Nephron progenitor cell (in vitro differentiated cells): ENCODE data around the gene TBPL1.

ENCODE experiments used
- DNase-seq: peaks from one replicate; pipeline ENCODE4 v3.0.0; 2021
- H3K27ac Mint-ChIP-seq: 2 replicates; pipeline ENCODE4 v1.8.0; 2021; ENCODE audit warnings: mild to moderate bottlenecking, moderate library complexity, mixed read lengths
- H3K27me3 Mint-ChIP-seq: 2 replicates; pipeline ENCODE4 v1.8.0; 2021; ENCODE audit warnings: mild to moderate bottlenecking, low read depth, mixed read lengths; ENCODE audit not compliant: poor library complexity
- H3K36me3 Mint-ChIP-seq: 2 replicates; pipeline ENCODE4 v1.8.0; 2021; ENCODE audit warnings: low read depth, mixed read lengths
- H3K4me1 Mint-ChIP-seq: 2 replicates; pipeline ENCODE4 v1.8.0; 2021; ENCODE audit warnings: mixed read lengths
- H3K4me3 Mint-ChIP-seq: 2 replicates; pipeline ENCODE4 v1.8.0; 2021; ENCODE audit warnings: mild to moderate bottlenecking, moderate library complexity, mixed read lengths
- H3K9me3 Mint-ChIP-seq: 2 replicates; pipeline ENCODE4 v1.8.0; 2021; ENCODE audit warnings: mild to moderate bottlenecking, moderate library complexity, mixed read lengths
- CTCF ChIP-seq: fragments of 200-600 bp; sonication (generic); IDR thresholded peaks from 2 replicates; pipeline ENCODE4 v1.5.0; 2021; ENCODE audit warnings: antibody characterized with exemption

Gene TBPL1

GRCh38 chr6:134002821-134003220 lies 49.8 kb downstream of the TBPL1 start:
- TF ChIP-seq CTCF = no peak
- Mint-ChIP-seq H3K27me3 (peaks cover 4% of the 10 kb centered on the region), H3K4me1 (peaks cover 11% of the 10 kb centered on the region), H3K27ac (no peak overlapping the region), H3K4me3 (no peak overlapping the region), H3K36me3 (peaks cover 16% of the 10 kb centered on the region), H3K9me3 (no peaks in the 10 kb centered on the region)
- DNase-seq = no peak

DNA sequence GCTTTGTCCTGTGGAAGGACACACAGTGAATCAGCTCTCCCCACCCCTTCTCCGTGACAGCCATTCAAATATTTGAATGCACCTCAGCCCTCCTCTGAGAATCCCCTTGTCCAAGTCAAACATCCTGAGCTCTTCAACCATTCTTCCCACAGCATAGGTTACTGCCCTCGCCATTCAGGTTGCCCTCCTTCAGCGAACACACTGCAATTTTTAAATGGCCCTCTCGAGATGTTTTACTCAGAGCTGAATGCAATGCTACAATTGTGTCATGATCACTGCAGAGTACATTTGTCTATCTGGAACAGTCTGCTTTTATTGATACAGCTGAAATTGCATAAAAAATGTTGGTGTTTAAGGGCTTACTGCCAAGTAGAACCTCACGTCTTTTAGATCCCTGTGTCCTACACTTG lies 50.5 kb downstream of the TBPL1 start:
- no peak for TF ChIP-seq CTCF
- no peak overlapping the region for H3K27ac Mint-ChIP-seq
- H3K27me3 Mint-ChIP-seq = peaks cover 4% of the 10 kb centered on the region
- H3K9me3 Mint-ChIP-seq = no peaks in the 10 kb centered on the region
- DNase-seq = no peak
- H3K36me3 Mint-ChIP-seq = peaks cover 16% of the 10 kb centered on the region
- H3K4me1 Mint-ChIP-seq = peaks cover 11% of the 10 kb centered on the region
- no peak overlapping the region for H3K4me3 Mint-ChIP-seq

DNA sequence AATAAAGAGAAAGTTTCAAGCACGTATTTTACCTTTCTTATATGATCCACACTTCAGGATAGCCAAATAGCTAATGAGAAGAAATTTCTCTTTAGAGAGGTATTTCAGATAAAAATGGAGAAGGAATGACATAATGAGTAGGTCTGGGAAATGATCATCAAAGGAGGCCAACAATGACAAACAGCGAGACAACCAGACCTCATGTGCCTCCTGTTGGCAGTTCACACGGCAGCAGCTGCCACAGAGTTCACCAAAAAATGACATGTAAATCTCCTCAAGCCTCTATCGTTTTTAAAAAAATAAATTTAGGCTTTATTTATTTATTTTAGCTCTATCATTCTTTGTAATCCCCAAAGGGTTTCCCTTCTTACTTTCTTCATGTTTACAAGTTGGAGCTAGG lies 51.7 kb downstream of the TBPL1 start:
- Mint-ChIP-seq H3K36me3 (peaks cover 17% of the 10 kb centered on the region), H3K27me3 (peaks cover 4% of the 10 kb centered on the region), H3K4me3 (no peak overlapping the region), H3K4me1 (peaks cover 11% of the 10 kb centered on the region), H3K9me3 (peaks cover under 1% of the 10 kb centered on the region), H3K27ac (no peak overlapping the region)
- no peak for DNase-seq
- TF ChIP-seq CTCF = no peak

DNA sequence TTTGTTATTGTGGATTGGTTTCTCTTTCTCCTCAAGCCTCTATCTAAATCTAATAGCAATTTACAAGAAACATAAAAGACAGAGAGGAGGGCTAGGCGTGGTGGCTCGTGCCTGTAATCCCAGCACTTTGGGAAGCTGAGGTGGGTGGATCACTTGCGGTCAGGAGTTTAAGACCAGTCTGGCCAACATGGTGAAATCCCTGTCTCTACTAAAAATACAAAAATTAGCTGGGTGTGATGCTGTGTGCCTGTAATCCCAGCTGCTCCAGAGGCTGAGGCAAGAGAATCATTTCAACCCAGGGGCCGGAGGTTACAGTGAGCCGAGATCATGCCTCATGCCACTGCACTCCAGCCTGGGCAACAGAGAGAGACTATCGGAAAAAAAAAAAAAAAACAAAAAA lies 52.8 kb downstream of the TBPL1 start:
- Mint-ChIP-seq H3K9me3 (peaks cover 3% of the 10 kb centered on the region), H3K27me3 (peaks cover 4% of the 10 kb centered on the region), H3K4me1 (peaks cover 11% of the 10 kb centered on the region), H3K27ac (no peak overlapping the region), H3K36me3 (peaks cover 19% of the 10 kb centered on the region), H3K4me3 (no peak overlapping the region)
- no peak for TF ChIP-seq CTCF
- DNase-seq = no peak

GRCh38 chr6:134007077-134007476 lies 54.1 kb downstream of the TBPL1 start:
- Mint-ChIP-seq H3K4me1 (peaks cover 11% of the 10 kb centered on the region), H3K4me3 (no peak overlapping the region), H3K9me3 (peaks cover 3% of the 10 kb centered on the region), H3K36me3 (peaks cover 19% of the 10 kb centered on the region), H3K27ac (no peak overlapping the region), H3K27me3 (peaks cover 4% of the 10 kb centered on the region)
- TF ChIP-seq CTCF = no peak
- DNase-seq = no peak

DNA sequence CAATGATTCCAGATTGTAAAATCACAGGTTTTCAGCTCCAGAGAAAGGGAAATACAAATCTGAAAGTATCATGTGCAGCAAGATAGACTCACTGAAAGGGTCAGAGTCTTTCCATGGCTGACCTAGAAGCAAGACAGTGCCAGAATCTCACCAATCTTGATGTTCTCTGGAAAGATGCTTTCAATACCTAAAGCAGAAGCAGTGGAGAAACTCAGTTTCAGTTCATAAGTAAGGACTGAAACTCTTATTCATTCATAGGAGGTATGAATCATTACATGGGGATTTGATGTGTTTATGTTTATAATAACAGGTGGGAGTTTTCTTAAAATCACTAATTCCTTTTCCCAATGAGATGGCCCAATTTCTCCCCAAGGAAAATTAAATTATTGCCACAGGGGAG lies 56.9 kb downstream of the TBPL1 start:
- Mint-ChIP-seq H3K4me1 (peaks cover 13% of the 10 kb centered on the region), H3K36me3 (peaks cover 16% of the 10 kb centered on the region), H3K9me3 (peaks cover 3% of the 10 kb centered on the region), H3K27me3 (peaks cover 4% of the 10 kb centered on the region), H3K4me3 (no peak overlapping the region), H3K27ac (no peak overlapping the region)
- TF ChIP-seq CTCF = no peak
- DNase-seq = no peak
